Measurements from ENCODE around the gene ZCCHC13.
"Not testable (repeated sequence)": the region's sequence is repeated elsewhere in the genome, so short reads cannot be mapped to it uniquely, and the experiment has no call there.

The ZCCHC13 gene

DNA sequence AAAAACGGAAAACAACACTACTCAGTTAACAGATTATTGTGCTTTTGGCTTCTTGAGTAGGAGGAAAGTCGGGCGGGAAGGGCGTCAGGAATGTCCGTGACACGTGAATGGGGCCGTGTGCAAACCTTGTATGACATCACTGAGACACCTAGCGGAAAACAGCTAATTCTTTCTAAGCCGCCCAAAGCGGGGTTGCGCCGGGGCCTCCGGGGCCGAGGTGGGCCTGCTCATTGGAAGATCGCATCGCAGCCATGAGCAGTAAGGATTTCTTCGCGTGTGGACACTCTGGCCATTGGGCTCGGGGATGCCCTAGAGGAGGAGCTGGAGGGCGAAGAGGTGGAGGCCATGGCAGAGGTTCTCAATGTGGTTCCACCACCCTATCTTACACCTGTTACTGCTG lies at the start of gene ZCCHC13:
Gene ZCCHC13, plus strand, starts transcription at position 165 of the 400 bp plus-strand sequence. Its CDS starts 87 bp downstream, at position 252.
- Mint-ChIP-seq H3K4me1 (ENCODE audit: low read depth) (no peaks in the 10 kb centered on the region), H3K27me3 (ENCODE audit: low read depth) (no peaks in the 10 kb centered on the region), H3K4me3 (no peak within 1 kb of the TSS), H3K36me3 (ENCODE audit: low read depth) (no peaks in the 10 kb centered on the region), H3K27ac (no peak within 1 kb of the TSS), H3K9me3 (no peaks in the 10 kb centered on the region)

DNA sequence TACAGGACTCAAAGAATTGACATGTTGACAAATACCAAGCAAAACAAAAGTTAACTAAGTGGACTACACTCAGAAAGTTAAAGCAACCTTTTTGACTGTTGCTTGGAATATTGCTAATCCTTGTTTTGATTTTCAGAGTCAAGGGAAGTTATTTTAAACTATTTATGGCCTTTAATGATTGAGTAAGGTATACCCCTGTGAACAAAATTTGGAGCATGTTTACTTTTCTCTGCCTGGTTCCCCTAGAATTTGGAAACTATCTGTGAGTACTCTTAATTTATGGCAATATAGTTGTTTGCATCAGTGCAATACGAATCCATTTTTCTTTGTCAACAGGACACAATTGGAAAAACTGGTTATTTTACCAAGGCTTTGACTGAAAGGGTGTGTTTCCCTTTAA lies 45.9 kb upstream of the ZCCHC13 start:
- peaks cover 43% of the 10 kb centered on the region for H3K36me3 Mint-ChIP-seq (ENCODE audit: low read depth)
- not testable (repeated sequence) for H3K27ac Mint-ChIP-seq; H3K4me1 Mint-ChIP-seq (ENCODE audit: low read depth); H3K9me3 Mint-ChIP-seq; H3K4me3 Mint-ChIP-seq; H3K27me3 Mint-ChIP-seq (ENCODE audit: low read depth)

DNA sequence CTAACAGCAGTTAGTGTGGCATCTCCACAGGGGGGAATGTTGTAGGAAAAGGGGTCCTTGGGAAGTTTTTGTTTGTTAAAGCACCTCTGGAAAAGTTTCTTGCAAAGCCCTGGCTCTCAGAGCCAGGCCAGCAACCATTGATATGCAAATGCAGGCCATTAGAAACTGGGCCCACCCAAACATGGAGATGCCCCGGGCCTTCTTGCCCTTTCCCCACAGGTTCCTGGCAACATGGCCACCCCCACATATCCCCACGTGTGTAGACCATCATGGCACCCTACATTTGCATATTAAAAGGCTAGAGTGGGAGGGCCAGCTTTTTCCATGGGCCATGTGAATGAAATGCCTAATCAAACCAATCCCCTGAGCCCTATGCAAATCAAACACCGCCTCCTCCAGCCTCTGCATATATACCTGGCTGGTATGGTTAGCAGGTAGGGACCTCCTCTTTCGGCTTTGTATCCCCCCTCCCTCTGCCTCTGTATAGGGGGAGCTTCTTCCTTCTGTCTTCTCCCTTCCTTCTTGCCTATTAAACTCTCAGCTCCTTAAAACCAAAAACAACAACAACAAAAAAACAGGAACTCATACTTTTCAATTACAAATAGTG lies 44.0 kb upstream of the ZCCHC13 start:
- H3K27ac Mint-ChIP-seq = no peak overlapping the region
- no peaks in the 10 kb centered on the region for H3K9me3 Mint-ChIP-seq
- H3K36me3 Mint-ChIP-seq (ENCODE audit: low read depth) = peaks cover 46% of the 10 kb centered on the region
- H3K4me1 Mint-ChIP-seq (ENCODE audit: low read depth) = no peaks in the 10 kb centered on the region
- H3K27me3 Mint-ChIP-seq (ENCODE audit: low read depth) = no peaks in the 10 kb centered on the region
- H3K4me3 Mint-ChIP-seq = no peak overlapping the region

GRCh38 chrX:74262452-74263209 lies 41.3 kb upstream of the ZCCHC13 start:
- Mint-ChIP-seq H3K9me3 (no peaks in the 10 kb centered on the region), H3K4me3 (no peak overlapping the region), H3K27me3 (ENCODE audit: low read depth) (no peaks in the 10 kb centered on the region), H3K36me3 (ENCODE audit: low read depth) (peaks cover 32% of the 10 kb centered on the region), H3K27ac (no peak overlapping the region), H3K4me1 (ENCODE audit: low read depth) (no peaks in the 10 kb centered on the region)

- Mint-ChIP-seq H3K9me3 (no peaks in the 10 kb centered on the region), H3K27ac (no peak overlapping the region), H3K36me3 (ENCODE audit: low read depth) (peaks cover 22% of the 10 kb centered on the region), H3K27me3 (ENCODE audit: low read depth) (no peaks in the 10 kb centered on the region), H3K4me3 (no peak overlapping the region), H3K4me1 (ENCODE audit: low read depth) (peaks cover 4% of the 10 kb centered on the region)
Observed at GRCh38 chrX:74270393-74270792, 33.6 kb upstream of the ZCCHC13 start.

GRCh38 chrX:74272230-74272629 lies 31.8 kb upstream of the ZCCHC13 start:
- Mint-ChIP-seq H3K36me3 (ENCODE audit: low read depth) (peaks cover 22% of the 10 kb centered on the region), H3K9me3 (no peaks in the 10 kb centered on the region), H3K4me3 (no peak overlapping the region), H3K4me1 (ENCODE audit: low read depth) (peaks cover 4% of the 10 kb centered on the region), H3K27me3 (ENCODE audit: low read depth) (no peaks in the 10 kb centered on the region), H3K27ac (no peak overlapping the region)

- H3K9me3 Mint-ChIP-seq = no peaks in the 10 kb centered on the region
- H3K4me3 Mint-ChIP-seq = no peak overlapping the region
- H3K27ac Mint-ChIP-seq = no peak overlapping the region
- H3K27me3 Mint-ChIP-seq (ENCODE audit: low read depth) = no peaks in the 10 kb centered on the region
- peaks cover 27% of the 10 kb centered on the region for H3K36me3 Mint-ChIP-seq (ENCODE audit: low read depth)
- H3K4me1 Mint-ChIP-seq (ENCODE audit: low read depth) = peaks cover 4% of the 10 kb centered on the region
Observed at GRCh38 chrX:74274516-74274915, 29.5 kb upstream of the ZCCHC13 start.

GRCh38 chrX:74277320-74277719 lies 26.7 kb upstream of the ZCCHC13 start:
- H3K4me1 Mint-ChIP-seq (ENCODE audit: low read depth) = peaks cover 1% of the 10 kb centered on the region

GRCh38 chrX:74277846-74278245 lies 26.1 kb upstream of the ZCCHC13 start:
- no peaks in the 10 kb centered on the region for H3K27me3 Mint-ChIP-seq (ENCODE audit: low read depth)
- peaks cover 27% of the 10 kb centered on the region for H3K36me3 Mint-ChIP-seq (ENCODE audit: low read depth)
- H3K9me3 Mint-ChIP-seq = no peaks in the 10 kb centered on the region
- H3K4me3 Mint-ChIP-seq = no peak overlapping the region
- H3K27ac Mint-ChIP-seq = no peak overlapping the region
- H3K4me1 Mint-ChIP-seq (ENCODE audit: low read depth) = peaks cover 2% of the 10 kb centered on the region

More at GRCh38 chrX:74277320-74277719, 26.7 kb upstream of the ZCCHC13 start:
- Mint-ChIP-seq H3K4me3 (no peak overlapping the region), H3K9me3 (no peaks in the 10 kb centered on the region), H3K27me3 (ENCODE audit: low read depth) (no peaks in the 10 kb centered on the region), H3K27ac (no peak overlapping the region), H3K36me3 (ENCODE audit: low read depth) (peaks cover 27% of the 10 kb centered on the region)

DNA sequence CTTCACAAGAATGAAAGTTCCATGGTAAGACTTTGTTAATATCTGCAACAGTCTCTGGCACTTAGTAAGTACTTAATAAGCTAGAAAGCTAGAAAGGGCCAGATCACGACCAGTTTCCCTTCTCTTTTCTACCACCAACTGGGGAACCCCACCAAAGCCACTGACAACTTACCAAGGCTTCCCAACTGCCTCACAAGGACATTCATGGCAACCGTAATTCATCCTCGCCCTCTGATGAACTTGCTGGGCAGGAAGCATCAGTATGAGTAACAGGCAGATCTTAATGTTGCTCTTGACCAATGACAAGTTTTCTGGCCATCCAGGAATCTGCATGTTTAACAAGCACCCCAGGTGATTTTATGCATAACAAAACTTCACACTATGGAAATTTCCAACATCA lies 23.2 kb upstream of the ZCCHC13 start:
- Mint-ChIP-seq H3K27me3 (ENCODE audit: low read depth) (no peaks in the 10 kb centered on the region), H3K4me3 (no peak overlapping the region), H3K4me1 (ENCODE audit: low read depth) (peaks cover 8% of the 10 kb centered on the region), H3K9me3 (no peaks in the 10 kb centered on the region), H3K27ac (no peak overlapping the region), H3K36me3 (ENCODE audit: low read depth) (peaks cover 30% of the 10 kb centered on the region)

- no peak overlapping the region for H3K4me3 Mint-ChIP-seq
Observed at GRCh38 chrX:74284391-74284952, 19.5 kb upstream of the ZCCHC13 start.

GRCh38 chrX:74286950-74287740 lies 16.8 kb upstream of the ZCCHC13 start:
- Mint-ChIP-seq H3K4me1 (ENCODE audit: low read depth) (peaks cover 10% of the 10 kb centered on the region), H3K36me3 (ENCODE audit: low read depth) (peaks cover 26% of the 10 kb centered on the region), H3K27me3 (ENCODE audit: low read depth) (no peaks in the 10 kb centered on the region), H3K27ac (no peak overlapping the region), H3K9me3 (no peaks in the 10 kb centered on the region), H3K4me3 (no peak overlapping the region)

More at GRCh38 chrX:74284391-74284952, 19.5 kb upstream of the ZCCHC13 start:
- Mint-ChIP-seq H3K9me3 (no peaks in the 10 kb centered on the region), H3K36me3 (ENCODE audit: low read depth) (peaks cover 29% of the 10 kb centered on the region), H3K27me3 (ENCODE audit: low read depth) (no peaks in the 10 kb centered on the region), H3K4me1 (ENCODE audit: low read depth) (peaks cover 10% of the 10 kb centered on the region), H3K27ac (no peak overlapping the region)

- Mint-ChIP-seq H3K27me3 (ENCODE audit: low read depth) (no peaks in the 10 kb centered on the region), H3K4me3 (peak overlapping the region; percentile 97), H3K9me3 (no peaks in the 10 kb centered on the region), H3K27ac (peak overlapping the region; percentile 99), H3K36me3 (ENCODE audit: low read depth) (peaks cover 16% of the 10 kb centered on the region), H3K4me1 (ENCODE audit: low read depth) (peaks cover 12% of the 10 kb centered on the region)
Observed at GRCh38 chrX:74291577-74291963, 12.4 kb upstream of the ZCCHC13 start.

DNA sequence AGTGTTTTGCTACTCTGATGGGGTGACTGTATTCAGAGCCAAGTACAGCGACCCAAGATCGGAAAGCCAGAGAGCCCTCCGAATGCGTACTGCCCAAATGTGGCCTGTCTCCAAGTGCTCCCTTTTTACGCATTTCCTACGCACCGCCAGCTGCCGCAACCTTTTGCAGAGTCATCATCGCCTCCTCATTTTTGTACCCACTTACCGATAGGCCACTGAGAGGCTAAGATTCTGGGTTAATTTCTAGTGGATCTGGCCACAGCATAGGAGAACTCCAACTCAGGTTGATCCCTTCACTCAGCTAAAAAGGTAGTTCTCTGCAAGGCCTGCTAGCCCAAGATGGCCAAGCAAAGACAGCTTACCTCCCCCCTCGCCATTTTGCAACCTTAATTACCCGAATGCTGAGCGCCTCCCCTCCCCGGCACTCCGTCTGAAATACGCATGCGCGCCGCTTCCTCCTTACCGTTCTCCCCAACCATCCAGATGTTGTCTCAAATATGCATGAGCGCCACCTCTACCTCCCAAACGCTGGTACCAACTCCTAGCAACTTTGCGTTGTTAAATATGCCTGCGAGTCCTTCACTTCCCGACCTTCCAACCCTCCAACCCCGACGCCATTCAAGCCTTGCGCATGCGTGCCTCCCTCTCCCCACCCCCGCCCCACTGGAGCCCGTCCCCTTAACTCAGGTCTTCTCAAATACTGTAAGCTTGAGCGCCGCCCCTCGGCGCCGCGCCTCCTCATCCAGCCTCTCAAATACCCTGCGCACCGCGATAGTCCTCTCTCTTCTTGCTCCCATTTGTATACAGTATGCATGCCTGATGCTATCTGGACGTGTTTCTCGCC lies 11.8 kb upstream of the ZCCHC13 start:
- H3K27ac Mint-ChIP-seq = peak overlapping the region; percentile 99
- peak overlapping the region; percentile 97 for H3K4me3 Mint-ChIP-seq
- H3K4me1 Mint-ChIP-seq (ENCODE audit: low read depth) = peaks cover 12% of the 10 kb centered on the region
- H3K36me3 Mint-ChIP-seq (ENCODE audit: low read depth) = peaks cover 16% of the 10 kb centered on the region
- no peaks in the 10 kb centered on the region for H3K27me3 Mint-ChIP-seq (ENCODE audit: low read depth)
- H3K9me3 Mint-ChIP-seq = no peaks in the 10 kb centered on the region

Measured in T-helper 1 cell treated with Interleukin-12 subunit alpha and Interleukin-12 subunit beta and Interleukin-4 antibody, amounts not matched to agents 30 μg/mL and 1 μg/mL, for 36 hours (primary cell).